Limb (tissue), 2 donors: ENCODE data around the gene SERPINE3.

Experiments used
- DNase-seq, 2 donors: peaks; one replicate each; pipeline ENCODE4 v3.0.0-alpha.2; 2016; ENCODE audit errors: extremely low spot score in 2 of 2

The SERPINE3 gene

GRCh38 chr13:51339354-51339753, at the start of gene SERPINE3:
SERPINE3 (plus strand) TSS chr13:51339691; CDS start chr13:51341092, 1,401 bp downstream.
- DNase-seq: no peak

- no peak for DNase-seq
Measured at GRCh38 chr13:51291341-51291740, 48.1 kb upstream of the SERPINE3 start.

- DNase-seq: peak in 1 of 2 donors; percentile 52
Measured at GRCh38 chr13:51292000-51292565, 47.4 kb upstream of the SERPINE3 start.

GRCh38 chr13:51297556-51297955, 41.9 kb upstream of the SERPINE3 start:
- no peak for DNase-seq

GRCh38 chr13:51298812-51299211, 40.7 kb upstream of the SERPINE3 start:
- no peak for DNase-seq

- DNase-seq: no peak
Measured at GRCh38 chr13:51303063-51303552, 36.4 kb upstream of the SERPINE3 start.

GRCh38 chr13:51303882-51304281, 35.6 kb upstream of the SERPINE3 start:
- DNase-seq: no peak

GRCh38 chr13:51305271-51305967, 34.1 kb upstream of the SERPINE3 start:
- no peak for DNase-seq

- DNase-seq: no peak
Measured at GRCh38 chr13:51308781-51309180, 30.7 kb upstream of the SERPINE3 start.

- no peak for DNase-seq
Measured at GRCh38 chr13:51311231-51311630, 28.3 kb upstream of the SERPINE3 start.

- DNase-seq: no peak
Measured at GRCh38 chr13:51311957-51312520, 27.5 kb upstream of the SERPINE3 start.

- no peak for DNase-seq
Measured at GRCh38 chr13:51313619-51314018, 25.9 kb upstream of the SERPINE3 start.

- DNase-seq: no peak
Measured at GRCh38 chr13:51317262-51317661, 22.2 kb upstream of the SERPINE3 start.

GRCh38 chr13:51318015-51318414, 21.5 kb upstream of the SERPINE3 start:
- no peak for DNase-seq

GRCh38 chr13:51318876-51319275, 20.6 kb upstream of the SERPINE3 start:
- DNase-seq: no peak

- no peak for DNase-seq
Measured at GRCh38 chr13:51321836-51322235, 17.7 kb upstream of the SERPINE3 start.

- no peak for DNase-seq
Measured at GRCh38 chr13:51322826-51323225, 16.7 kb upstream of the SERPINE3 start.

GRCh38 chr13:51323824-51324511, 15.5 kb upstream of the SERPINE3 start:
- no peak for DNase-seq

GRCh38 chr13:51324714-51325420, 14.6 kb upstream of the SERPINE3 start:
- no peak for DNase-seq

- no peak for DNase-seq
Measured at GRCh38 chr13:51325837-51326236, 13.7 kb upstream of the SERPINE3 start.

- DNase-seq: no peak
Measured at GRCh38 chr13:51326777-51327176, 12.7 kb upstream of the SERPINE3 start.

GRCh38 chr13:51327961-51328360, 11.5 kb upstream of the SERPINE3 start:
- DNase-seq: no peak
